OCI-LY3 (cell line): ENCODE measurements around the gene ALDH1L1.

ENCODE experiments used
- CTCF ChIP-seq: fragments of 200-600, 300-600 bp; sonication (generic); IDR thresholded peaks from 2 replicates; pipeline ENCODE4 v1.5.1; 2014; ENCODE audit warnings: antibody characterized with exemption, low read length, low read depth
- EZH2phosphoT487 ChIP-seq: fragments of 200-600 bp; shearing (Covaris generic); IDR thresholded peaks from 2 replicates; pipeline ENCODE4 v1.6.1; 2018; ENCODE audit warnings: antibody characterized with exemption, mixed run types, low read depth

- TF ChIP-seq CTCF: no peak
- TF ChIP-seq EZH2phosphoT487: no peak
These were observed 67.2 kb downstream of the ALDH1L1 start for GRCh38 chr3:126113238-126113555.
